GM18498 (cell line): Measurements from ENCODE around the gene TRIM40.

Source experiments
- ATAC-seq: cut with Tn5 transposase; IDR thresholded peaks from one replicate; pipeline ENCODE4 v1.9.1; 2021; ENCODE audit warnings: mild to moderate bottlenecking, moderate library complexity; ENCODE audit not compliant: unreplicated experiment

The TRIM40 gene

GRCh38 chr6:30194797-30195690 is 59.1 kb downstream of the TRIM40 start:
- no peak for ATAC-seq

GRCh38 chr6:30195951-30196350 is 60.0 kb downstream of the TRIM40 start:
- no peak for ATAC-seq

GRCh38 chr6:30196376-30196775 is 60.4 kb downstream of the TRIM40 start:
- no peak for ATAC-seq
